K562 (cell line): ENCODE data around the gene DARS2. TPM values are rescaled to one million over a fixed set of nuclear protein-coding genes. Genes with fewer than 3 reads are reported as not detected.

Experiments used
- BRF1 ChIP-seq: IDR thresholded peaks from 3 replicates; pipeline ENCODE4 v1.6.1; 2011; ENCODE audit warnings: borderline replicate concordance, mild to moderate bottlenecking; ENCODE audit not compliant: insufficient read length; ENCODE audit errors: extremely low read depth
- CBFB ChIP-seq: sonication (generic); formaldehyde crosslinking; IDR thresholded peaks from 2 replicates; pipeline ENCODE4 v1.4.0; 2020; ENCODE audit warnings: mild to moderate bottlenecking, missing genetic modification reagents
- CBX2 ChIP-seq: fragments of 200-600 bp; sonication (generic); IDR thresholded peaks from one replicate; pipeline ENCODE4 v1.6.1; 2012; ENCODE audit warnings: mild to moderate bottlenecking, low read length, inconsistent platforms; ENCODE audit not compliant: insufficient read depth, poor library complexity, severe bottlenecking
- E2F4 ChIP-seq: sonication (generic); formaldehyde crosslinking; IDR thresholded peaks from 2 replicates; pipeline ENCODE4 v1.8.0; 2022; ENCODE audit warnings: mild to moderate bottlenecking, low read depth, missing genetic modification reagents
- GATA2 ChIP-seq: sonication (generic); formaldehyde crosslinking; IDR thresholded peaks from 2 replicates; pipeline ENCODE4 v1.4.0; 2020; ENCODE audit warnings: mild to moderate bottlenecking, missing genetic modification reagents
- HDGF ChIP-seq: fragments of 450-650 bp; IDR thresholded peaks from 2 replicates; pipeline ENCODE4 v1.6.1; 2016
- JUND ChIP-seq, 2 experiments: IDR thresholded peaks; 2 replicates in 1 of 2; 3 replicates in 1 of 2; pipeline ENCODE4 v1.6.1; 2011; ENCODE audit warnings: borderline replicate concordance in 2 of 2, low read depth in 2 of 2, low read length in 2 of 2, improper control_type of control experiment in 1 of 2, missing biosample characterization in 1 of 2, missing genetic modification characterization in 1 of 2, missing genetic modification reagents in 1 of 2
- KLF10 ChIP-seq: fragments of 250-450 bp; sonication (Bioruptor Pico); IDR thresholded peaks from 2 replicates; pipeline ENCODE4 v1.6.1; 2021; ENCODE audit warnings: matching md5 sums
- MTA3 ChIP-seq: fragments of 450-650 bp; formaldehyde crosslinking; IDR thresholded peaks from 2 replicates; pipeline ENCODE4 v1.6.1; 2017; ENCODE audit warnings: mild to moderate bottlenecking, borderline replicate concordance
- NFRKB ChIP-seq: fragments of 450-650 bp; IDR thresholded peaks from 2 replicates; pipeline ENCODE4 v1.6.1; 2016; ENCODE audit warnings: low read depth
- PML ChIP-seq: IDR thresholded peaks from 2 replicates; pipeline ENCODE4 v1.6.1; 2012; ENCODE audit warnings: low read length, inconsistent platforms
- PRMT5 ChIP-seq: sonication (generic); formaldehyde crosslinking; IDR thresholded peaks from 2 replicates; pipeline ENCODE4 v1.5.0; 2020; ENCODE audit warnings: missing genetic modification reagents
- SMAD4 ChIP-seq: fragments of 250-450 bp; sonication (Bioruptor Pico); conservative IDR thresholded peaks from 2 replicates; pipeline ENCODE4 v1.8.0; 2021; ENCODE audit warnings: inconsistent platforms, mild to moderate bottlenecking, moderate library complexity
- TEAD2 ChIP-seq: fragments of 450-650 bp; IDR thresholded peaks from 2 replicates; pipeline ENCODE4 v1.6.1; 2016; ENCODE audit warnings: missing genetic modification characterization, control low read depth, missing compliant biosample characterization
- ZFP36 ChIP-seq: fragments of 150-350 bp; IDR thresholded peaks from 2 replicates; pipeline ENCODE4 v1.6.1; 2018; ENCODE audit warnings: low read length, low read depth; ENCODE audit not compliant: partially characterized antibody
- ZFX ChIP-seq: sonication (generic); formaldehyde crosslinking; IDR thresholded peaks from 2 replicates; pipeline ENCODE4 v1.8.0; 2022; ENCODE audit warnings: mild to moderate bottlenecking, missing genetic modification reagents, moderate library complexity
- ZNF408 ChIP-seq: fragments of 250-450 bp; sonication (Bioruptor Pico); IDR thresholded peaks from 2 replicates; pipeline ENCODE4 v1.4.0; 2020; ENCODE audit warnings: low read depth, mild to moderate bottlenecking, moderate library complexity
- ZNF41 ChIP-seq: fragments of 250-450 bp; sonication (Bioruptor Pico); conservative IDR thresholded peaks from 2 replicates; pipeline ENCODE4 v1.4.0; 2020; ENCODE audit warnings: mild to moderate bottlenecking
- ZNF583 ChIP-seq: fragments of 250-450 bp; sonication (Bioruptor Pico); IDR thresholded peaks from 2 replicates; pipeline ENCODE4 v1.4.0; 2020
- ZNF609 ChIP-seq: sonication (generic); formaldehyde crosslinking; IDR thresholded peaks from 2 replicates; pipeline ENCODE4 v1.8.1; 2023; ENCODE audit warnings: missing genetic modification reagents, mild to moderate bottlenecking, borderline replicate concordance
- ZNF785 ChIP-seq: fragments of 250-450 bp; sonication (Bioruptor Pico); IDR thresholded peaks from 2 replicates; pipeline ENCODE4 v1.4.0; 2020; ENCODE audit warnings: mild to moderate bottlenecking
- polyA plus RNA-seq, 8 experiments: library from polyadenylated mRNA; depleted of rRNA in 4 of 8; stranded (reverse) in 5 of 8; unstranded in 3 of 8; fragments of >200 nt; fragmentation: Nextera tagmentation in 2 of 8; fragmentation: Illumina TruSeq in 1 of 8; extraction: Ambion mirVana in 2 of 8; extraction: Trizol in 1 of 8; gene quantifications; 2 replicates each; pipeline versions ENCODE4 v1.2.1 to v1.2.3, GENCODE V29; 2011 to 2014; ENCODE audit warnings: inconsistent platforms in 1 of 8, missing spikeins in 1 of 8
- total RNA-seq, 7 experiments: library from RNA; depleted of rRNA in 6 of 7; stranded (reverse); fragments of >200 nt in 6 of 7; fragmentation: Illumina TruSeq in 2 of 7; extraction: Trizol in 2 of 7; gene quantifications; 2 replicates each; pipeline versions ENCODE4 v1.2.1 to v1.2.3, GENCODE V29; 2011 to 2021; ENCODE audit warnings: low replicate concordance in 1 of 7
- TF ChIP-seq, protein P1 (sequence below): fragments of 450-650 bp; IDR thresholded peaks from 2 replicates; pipeline ENCODE4 v1.6.1; 2016

Gene DARS2
- total and polyA plus RNA-seq, 9 of the 15 experiments (the other 6 are each of a cell fraction or from before 2014, with no cell fraction given): 36.4 to 96.7 (median 68.6) TPM

DNA sequence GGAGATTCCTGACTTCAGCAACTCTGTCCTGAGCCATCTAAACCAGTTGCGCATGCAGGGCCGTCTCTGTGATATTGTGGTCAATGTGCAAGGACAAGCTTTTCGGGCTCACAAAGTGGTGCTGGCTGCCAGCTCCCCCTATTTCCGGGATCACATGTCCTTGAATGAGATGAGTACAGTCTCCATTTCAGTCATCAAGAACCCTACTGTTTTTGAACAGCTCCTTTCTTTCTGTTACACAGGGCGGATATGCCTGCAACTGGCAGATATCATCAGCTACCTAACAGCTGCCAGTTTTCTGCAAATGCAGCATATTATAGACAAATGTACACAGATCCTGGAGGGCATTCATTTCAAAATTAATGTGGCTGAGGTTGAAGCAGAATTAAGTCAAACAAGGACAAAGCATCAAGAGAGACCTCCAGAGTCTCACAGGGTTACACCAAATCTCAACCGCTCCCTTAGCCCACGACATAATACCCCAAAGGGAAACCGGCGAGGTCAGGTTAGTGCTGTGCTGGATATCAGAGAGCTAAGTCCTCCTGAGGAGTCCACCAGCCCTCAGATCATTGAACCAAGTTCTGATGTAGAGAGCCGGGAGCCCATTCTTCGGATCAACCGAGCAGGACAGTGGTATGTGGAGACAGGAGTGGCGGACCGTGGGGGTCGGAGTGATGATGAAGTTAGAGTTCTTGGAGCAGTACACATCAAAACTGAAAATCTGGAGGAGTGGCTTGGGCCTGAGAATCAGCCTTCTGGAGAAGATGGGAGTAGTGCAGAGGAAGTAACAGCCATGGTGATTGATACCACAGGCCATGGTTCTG, 46.0 kb downstream of the DARS2 start (continued):
- TF ChIP-seq ZNF609: no peak
- peak; percentile 50; the same call in 1 of the 2 replicates for TF ChIP-seq GATA2
- no peak for TF ChIP-seq ZFX (CRISPR knock-in tag)
- no peak for TF ChIP-seq ZNF785 (CRISPR knock-in tag)
- TF ChIP-seq CBX2: no peak
- TF ChIP-seq, protein P1, sequence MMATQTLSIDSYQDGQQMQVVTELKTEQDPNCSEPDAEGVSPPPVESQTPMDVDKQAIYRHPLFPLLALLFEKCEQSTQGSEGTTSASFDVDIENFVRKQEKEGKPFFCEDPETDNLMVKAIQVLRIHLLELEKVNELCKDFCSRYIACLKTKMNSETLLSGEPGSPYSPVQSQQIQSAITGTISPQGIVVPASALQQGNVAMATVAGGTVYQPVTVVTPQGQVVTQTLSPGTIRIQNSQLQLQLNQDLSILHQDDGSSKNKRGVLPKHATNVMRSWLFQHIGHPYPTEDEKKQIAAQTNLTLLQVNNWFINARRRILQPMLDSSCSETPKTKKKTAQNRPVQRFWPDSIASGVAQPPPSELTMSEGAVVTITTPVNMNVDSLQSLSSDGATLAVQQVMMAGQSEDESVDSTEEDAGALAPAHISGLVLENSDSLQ: no peak
- TF ChIP-seq MTA3: no peak; the same call in 1 of the 2 replicates
- no peak for TF ChIP-seq PRMT5 (CRISPR knock-in tag)
- TF ChIP-seq E2F4 (CRISPR knock-in tag): no peak
- TF ChIP-seq HDGF: no peak
- no peak for TF ChIP-seq PML
- TF ChIP-seq KLF10 (CRISPR knock-in tag): no peak
- no peak for TF ChIP-seq TEAD2 (tag)
- peak; percentile 40; the same call in 1 of the 2 replicates for TF ChIP-seq SMAD4 (CRISPR knock-in tag)
- no peak for TF ChIP-seq ZNF408 (CRISPR knock-in tag)
- peak; percentile 9; the same call in 1 of the 2 replicates for TF ChIP-seq JUND (IDR thresholded peaks at IDR 0.05; ENCODE audit: borderline replicate concordance, low read depth, low read length)
- TF ChIP-seq JUND (tag; IDR thresholded peaks at IDR 0.05; ENCODE audit: borderline replicate concordance, low read depth, low read length): peak; percentile 7; the same call in 1 of the 3 replicates
- TF ChIP-seq CBFB: 0 out of 2 replicates have a peak, but pooled peaks have one; percentile 34
- no peak for TF ChIP-seq ZNF583 (CRISPR knock-in tag)
- TF ChIP-seq NFRKB: peak; percentile 30
- no peak for TF ChIP-seq ZFP36
- TF ChIP-seq BRF1: no peak
- no peak for TF ChIP-seq ZNF41 (CRISPR knock-in tag)
